Sciatic nerve (tissue), 2 donors: Measurements from ENCODE around the gene DOC2A. TPM values are rescaled to one million over a fixed set of nuclear protein-coding genes. Genes with fewer than 3 reads are reported as not detected.
A peak's percentile ranks its signal among the peaks of the same experiment; 100 is the strongest.

Experiments
- ATAC-seq: fragments of 200-7000 bp; cut with Tn5 transposase; one replicate; pipeline ENCODE4 v1.9.1; 2020; ENCODE audit warnings: mild to moderate bottlenecking, moderate library complexity
- DNase-seq: peaks from one replicate; pipeline ENCODE4 v3.0.0-alpha.2; 2020; ENCODE audit warnings: low spot score
- intact Hi-C: fragments of 100-400 bp; cut with DNase I; formaldehyde crosslinking; loops from one replicate; pipeline ENCODE4 v1.14.2; 2022
- total RNA-seq: library from RNA; stranded (reverse); fragmentation: NEBNext Ultra II Directional; extraction: Animal tissue kit (Norgen Biotek cat#: 25700); gene quantifications from one replicate; pipeline ENCODE4 v1.2.1, GENCODE V29; 2021
- donor health status: DM: no; HTN: no; CAD: no.
- donor health status: DM: no; HTN: no; CAD: no.

Gene DOC2A
- total RNA-seq, 1 donor from 2014 or later = 0.67 TPM

- peak; percentile 9 for ATAC-seq
- peak; percentile 42 for DNase-seq
- intact Hi-C loops = no loop called here
These were observed 28.0 kb downstream of the DOC2A start for GRCh38 chr16:29982560-29983419.

- no peak for DNase-seq
- intact Hi-C loops = no loop called here
- ATAC-seq = no peak
These were observed 32.1 kb downstream of the DOC2A start for GRCh38 chr16:29978564-29979270.

DNA sequence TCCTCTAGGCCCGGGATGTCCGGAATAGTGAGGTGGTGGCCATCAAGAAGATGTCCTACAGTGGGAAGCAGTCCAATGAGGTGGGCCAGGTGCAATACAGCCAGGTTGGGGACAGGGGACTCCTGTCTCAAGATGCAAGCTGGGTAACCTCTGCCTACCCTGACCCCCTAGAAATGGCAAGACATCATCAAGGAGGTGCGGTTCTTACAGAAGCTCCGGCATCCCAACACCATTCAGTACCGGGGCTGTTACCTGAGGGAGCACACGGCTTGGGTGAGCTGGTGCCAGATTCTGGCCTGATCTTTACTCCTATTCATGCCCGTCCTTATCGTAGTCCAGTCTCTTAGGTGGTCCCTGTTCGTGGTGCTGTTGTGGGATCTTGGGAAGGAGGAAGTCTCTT lies 32.7 kb downstream of the DOC2A start:
- ATAC-seq (no peak), DNase-seq (no peak)
- intact Hi-C loops = no loop called here

- DNase-seq (no peak), ATAC-seq (no peak)
These were observed 33.6 kb downstream of the DOC2A start for GRCh38 chr16:29977063-29977825.

GRCh38 chr16:29975811-29976511 lies 34.9 kb downstream of the DOC2A start:
- intact Hi-C loops = no loop called here
- no peak for ATAC-seq
- DNase-seq = no peak

More at GRCh38 chr16:29977063-29977825, 33.6 kb downstream of the DOC2A start:
- intact Hi-C loops = no loop called here

DNA sequence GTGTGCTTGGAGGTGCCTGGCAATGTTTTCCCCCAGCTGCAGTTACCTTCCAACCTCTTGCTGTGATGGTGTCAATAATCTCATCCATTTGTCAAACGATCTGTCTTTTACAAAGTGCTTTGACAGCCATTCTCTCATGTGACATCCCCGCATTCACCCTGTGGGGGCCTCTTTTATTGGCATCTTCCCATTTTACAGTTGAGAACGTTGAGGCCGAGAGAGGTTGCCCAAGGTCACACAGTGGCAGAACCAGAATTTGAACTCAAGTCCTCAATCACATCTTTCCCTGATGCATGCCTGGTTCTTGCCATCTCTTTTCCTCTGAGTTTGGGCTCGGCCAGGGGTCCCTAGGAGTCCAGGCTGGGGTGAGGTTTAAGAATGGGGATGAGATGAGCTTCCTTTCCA lies 35.7 kb downstream of the DOC2A start:
- ATAC-seq (no peak), DNase-seq (no peak)
- intact Hi-C loops = no loop called here

DNA sequence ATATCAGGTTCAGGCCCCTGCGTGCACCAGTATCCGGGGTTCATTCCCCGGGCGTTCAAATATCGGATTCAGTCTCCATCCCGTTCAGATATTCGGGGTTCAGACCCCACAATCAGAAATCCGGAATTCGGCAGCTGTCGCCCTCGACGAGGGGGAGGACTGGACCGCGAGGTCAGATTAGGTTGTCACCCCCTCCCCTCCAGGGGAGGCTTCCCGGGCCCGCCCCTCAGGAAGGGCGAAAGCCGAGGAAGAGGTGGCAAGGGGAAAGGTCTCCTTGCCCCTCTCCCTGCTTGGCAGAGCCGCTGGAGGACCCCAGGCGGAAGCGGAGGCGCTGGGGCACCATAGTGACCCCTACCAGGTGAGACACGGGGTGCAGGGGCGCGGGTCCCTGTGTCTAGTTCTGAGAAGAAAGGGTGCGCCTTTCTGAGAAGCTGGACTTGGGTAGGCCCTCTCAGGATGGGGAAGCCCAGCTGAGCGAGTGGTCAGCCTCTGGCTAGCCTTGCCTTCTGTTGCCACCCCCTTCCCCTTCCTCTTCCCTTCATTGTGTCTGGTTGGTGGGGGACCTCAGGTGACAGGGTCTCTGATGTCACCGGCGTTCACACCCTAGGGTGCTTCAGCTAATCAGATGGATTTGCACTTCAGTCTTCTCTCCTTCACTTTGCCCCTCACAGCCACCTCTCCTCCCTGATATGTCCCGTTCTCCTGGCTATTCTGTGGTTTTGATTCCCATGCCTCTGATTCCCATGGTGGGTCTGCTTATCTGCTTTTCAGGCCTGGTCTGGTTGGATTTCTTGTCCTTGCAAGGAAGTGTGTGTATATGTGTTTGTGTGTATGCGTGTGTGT lies 36.3 kb downstream of the DOC2A start:
- DNase-seq = no peak
- intact Hi-C loops = no loop called here
- ATAC-seq = no peak

DNA sequence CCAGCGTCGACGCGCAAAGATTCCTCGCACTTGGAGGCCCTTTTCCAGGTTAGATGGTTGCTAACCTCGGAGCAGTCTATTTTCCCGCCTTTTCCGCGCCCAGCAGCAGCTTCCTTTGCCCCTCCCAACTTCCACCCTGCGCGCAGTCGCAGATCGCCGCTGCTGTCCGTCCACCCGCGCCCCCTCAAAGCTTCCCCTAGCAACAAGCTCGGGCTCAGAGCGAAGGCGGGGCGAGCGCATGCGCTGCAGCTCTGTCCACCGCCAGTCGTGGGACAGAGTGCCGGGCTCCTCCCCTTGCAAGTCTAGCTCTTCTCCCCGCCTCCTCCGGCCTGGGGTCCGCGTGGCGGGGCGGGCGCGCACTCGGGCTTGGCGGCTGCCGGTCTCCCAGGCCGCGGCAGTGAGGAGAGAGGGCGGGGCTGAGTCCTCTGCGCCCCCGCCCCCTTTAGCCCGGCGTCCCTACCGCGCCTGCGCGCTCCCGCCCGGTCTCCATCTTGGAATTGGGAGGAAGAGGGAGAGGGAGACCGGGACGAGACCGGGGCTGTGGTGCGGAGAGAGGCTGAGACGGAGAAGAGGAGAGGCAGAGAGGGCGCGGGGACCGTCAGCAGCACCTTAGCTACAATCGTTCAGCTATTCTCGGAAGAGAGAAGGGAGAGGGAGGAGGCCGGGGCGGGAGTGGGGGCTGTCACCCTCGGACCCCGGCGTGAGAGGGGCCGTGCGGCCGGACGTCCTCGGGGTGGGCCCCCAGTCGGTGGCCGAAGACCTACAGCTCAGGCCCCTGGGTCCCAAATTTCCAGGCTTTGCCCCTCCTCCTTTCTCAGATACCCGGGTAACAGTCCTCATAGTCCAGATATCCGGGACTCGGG lies 37.2 kb downstream of the DOC2A start, which contains the start of gene TAOK2:
Gene TAOK2 (plus strand): TSS at position 485 of the 863 bp plus-strand sequence. CDS start 3,905 bp downstream, outside the sequence.
- DNase-seq (peak; percentile 99), ATAC-seq (peak; percentile 98)
- intact Hi-C loops = no loop called here

- no peak for ATAC-seq
- intact Hi-C loops = no loop called here
- DNase-seq = no peak
These were observed 37.8 kb downstream of the DOC2A start for GRCh38 chr16:29972992-29973383.

GRCh38 chr16:29972500-29972899 lies 38.3 kb downstream of the DOC2A start:
- intact Hi-C loops = no loop called here
- DNase-seq (no peak), ATAC-seq (no peak)

DNA sequence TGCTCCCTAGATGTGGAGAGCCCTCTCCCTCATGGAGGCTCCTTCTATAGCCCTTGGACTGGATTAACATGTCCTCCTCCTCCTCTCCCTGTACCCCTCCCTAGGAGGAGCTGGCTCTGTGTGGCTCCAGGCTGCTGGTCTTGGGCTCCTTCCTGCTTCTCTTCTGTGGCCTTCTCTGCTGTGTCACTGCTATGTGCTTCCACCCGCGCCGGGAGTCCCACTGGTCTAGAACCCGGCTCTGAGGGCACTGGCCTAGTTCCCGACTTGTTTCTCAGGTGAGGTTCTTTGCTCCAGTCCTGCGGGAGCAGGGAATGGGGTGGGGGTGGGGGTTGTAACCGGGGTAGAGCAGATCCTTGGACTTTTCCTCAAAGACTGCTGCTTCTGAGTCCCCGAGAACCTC lies 39.5 kb downstream of the DOC2A start:
- ATAC-seq = no peak
- intact Hi-C loops = no loop called here
- no peak for DNase-seq

- ATAC-seq (no peak), DNase-seq (no peak)
- intact Hi-C loops = no loop called here
These were observed 42.6 kb downstream of the DOC2A start for GRCh38 chr16:29968205-29968604.

GRCh38 chr16:29963021-29963743 lies 47.6 kb downstream of the DOC2A start:
- peak; percentile 11 for ATAC-seq
- intact Hi-C loops = no loop called here
- no peak for DNase-seq

- ATAC-seq (peak; percentile 77), DNase-seq (no peak)
- intact Hi-C loops = no loop called here
These were observed 48.4 kb downstream of the DOC2A start for GRCh38 chr16:29962344-29962994.

GRCh38 chr16:29961479-29962343 lies 49.1 kb downstream of the DOC2A start, which contains the start of gene TMEM219:
TSS of gene TMEM219 (plus strand) at chr16:29962079. CDS start at chr16:29963144, 1,065 bp downstream.
- ATAC-seq (peak; percentile 95), DNase-seq (peak; percentile 93)
- intact Hi-C loops = no loop called here
